ENCODE data around the gene PRDX5.
A peak's percentile ranks its signal among the peaks of the same experiment; 100 is the strongest.

PRDX5 gene

DNA sequence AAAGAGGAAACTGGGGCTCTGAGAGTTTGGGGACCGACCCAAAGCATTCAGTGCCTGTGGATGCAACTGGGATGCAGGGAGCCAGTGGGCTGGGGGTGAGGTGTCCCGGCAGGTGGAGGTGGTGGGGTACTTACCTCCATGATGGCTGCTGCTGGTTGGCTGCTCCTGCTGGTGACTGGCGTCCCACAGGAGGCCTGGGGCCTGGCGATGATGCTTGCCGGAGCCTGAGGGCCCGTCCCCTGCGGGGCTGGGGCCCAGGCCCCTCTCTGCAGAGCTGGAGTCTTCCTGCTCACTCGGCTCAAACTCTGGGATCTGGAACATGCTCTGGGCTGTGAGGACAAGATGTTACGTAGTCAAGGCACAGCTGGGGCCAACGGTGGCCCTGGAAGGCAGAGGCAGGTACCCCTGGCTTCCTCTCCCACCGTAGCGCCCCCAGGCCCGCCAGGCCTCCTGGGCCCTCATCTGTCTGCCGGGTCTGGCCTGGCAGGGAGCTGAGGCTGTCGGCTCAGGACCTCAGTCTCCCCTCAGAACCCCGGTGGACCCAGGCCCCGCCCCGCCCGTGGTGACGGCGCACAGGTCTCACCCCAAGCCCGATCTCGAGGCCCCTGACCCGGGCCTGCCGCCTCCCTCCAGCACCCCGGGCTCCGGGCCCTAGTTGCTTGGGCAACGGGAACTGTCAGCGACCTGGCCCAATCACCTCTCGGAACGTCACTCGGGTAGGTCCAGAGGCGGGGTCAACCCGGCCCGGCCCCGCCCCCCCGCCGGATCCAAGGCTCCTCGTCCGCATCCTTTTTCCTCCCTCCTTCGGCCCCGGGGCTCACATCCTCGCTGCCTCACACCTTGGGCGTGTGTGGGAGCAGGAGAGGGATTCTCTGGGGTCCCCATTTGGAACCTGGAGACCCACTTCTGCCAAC, 33.6 kb upstream of the PRDX5 start, which contains the start of gene BAD (continued):
- TF ChIP-seq, protein P1, sequence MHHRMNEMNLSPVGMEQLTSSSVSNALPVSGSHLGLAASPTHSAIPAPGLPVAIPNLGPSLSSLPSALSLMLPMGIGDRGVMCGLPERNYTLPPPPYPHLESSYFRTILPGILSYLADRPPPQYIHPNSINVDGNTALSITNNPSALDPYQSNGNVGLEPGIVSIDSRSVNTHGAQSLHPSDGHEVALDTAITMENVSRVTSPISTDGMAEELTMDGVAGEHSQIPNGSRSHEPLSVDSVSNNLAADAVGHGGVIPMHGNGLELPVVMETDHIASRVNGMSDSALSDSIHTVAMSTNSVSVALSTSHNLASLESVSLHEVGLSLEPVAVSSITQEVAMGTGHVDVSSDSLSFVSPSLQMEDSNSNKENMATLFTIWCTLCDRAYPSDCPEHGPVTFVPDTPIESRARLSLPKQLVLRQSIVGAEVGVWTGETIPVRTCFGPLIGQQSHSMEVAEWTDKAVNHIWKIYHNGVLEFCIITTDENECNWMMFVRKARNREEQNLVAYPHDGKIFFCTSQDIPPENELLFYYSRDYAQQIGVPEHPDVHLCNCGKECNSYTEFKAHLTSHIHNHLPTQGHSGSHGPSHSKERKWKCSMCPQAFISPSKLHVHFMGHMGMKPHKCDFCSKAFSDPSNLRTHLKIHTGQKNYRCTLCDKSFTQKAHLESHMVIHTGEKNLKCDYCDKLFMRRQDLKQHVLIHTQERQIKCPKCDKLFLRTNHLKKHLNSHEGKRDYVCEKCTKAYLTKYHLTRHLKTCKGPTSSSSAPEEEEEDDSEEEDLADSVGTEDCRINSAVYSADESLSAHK (tag by site-specific recombination; IDR thresholded peaks at IDR 0.05), result no peak
- TF ChIP-seq ZSCAN30 (tag by site-specific recombination; IDR thresholded peaks at IDR 0.05) (0 out of 2 replicates have a peak, but pooled peaks have one; percentile 13), ZNF2 (tag by site-specific recombination; IDR thresholded peaks at IDR 0.05) (no peak), ZNF426 (tag by site-specific recombination; IDR thresholded peaks at IDR 0.05) (no peak), ZNF248 (tag by site-specific recombination; IDR thresholded peaks at IDR 0.05) (no peak), ZNF239 (tag by site-specific recombination; IDR thresholded peaks at IDR 0.05) (no peak), ZNF76 (tag by site-specific recombination; IDR thresholded peaks at IDR 0.05; ENCODE audit: borderline replicate concordance, low read depth) (no peak), ZNF777 (tag by site-specific recombination; IDR thresholded peaks at IDR 0.05; ENCODE audit: borderline replicate concordance) (no peak), ZNF302 (tag by site-specific recombination; IDR thresholded peaks at IDR 0.05; ENCODE audit: low read depth) (no peak), ZNF404 (tag by site-specific recombination; IDR thresholded peaks at IDR 0.05) (no peak), ZNF776 (tag by site-specific recombination; IDR thresholded peaks at IDR 0.05; ENCODE audit: borderline replicate concordance) (no peak), ZNF175 (tag by site-specific recombination; IDR thresholded peaks at IDR 0.05) (no peak), ZNF747 (tag by site-specific recombination; IDR thresholded peaks at IDR 0.05) (no peak), ZNF202 (tag by site-specific recombination; IDR thresholded peaks at IDR 0.05; ENCODE audit: borderline replicate concordance) (no peak), KLF1 (tag by site-specific recombination; IDR thresholded peaks at IDR 0.05) (0 out of 2 replicates have a peak, but pooled peaks have one; percentile 14), ZNF585B (tag by site-specific recombination; IDR thresholded peaks at IDR 0.05) (no peak), ZNF501 (tag by site-specific recombination; IDR thresholded peaks at IDR 0.05) (no peak), ZNF391 (tag by site-specific recombination; IDR thresholded peaks at IDR 0.05; ENCODE audit: borderline replicate concordance, low read depth) (no peak), ZNF600 (tag by site-specific recombination; IDR thresholded peaks at IDR 0.05) (peak; percentile 55; the same call in 1 of the 2 replicates), GFI1B (tag by site-specific recombination; IDR thresholded peaks at IDR 0.05) (no peak), ZIC2 (tag by site-specific recombination; IDR thresholded peaks at IDR 0.05) (peak; percentile 34; the same call in 1 of the 2 replicates), ZNF610 (tag by site-specific recombination; IDR thresholded peaks at IDR 0.05; ENCODE audit: borderline replicate concordance) (no peak), KLF8 (tag by site-specific recombination; IDR thresholded peaks at IDR 0.05) (no peak; the same call in 1 of the 2 replicates), ZNF677 (tag by site-specific recombination; IDR thresholded peaks at IDR 0.05) (no peak), ZNF830 (tag by site-specific recombination; IDR thresholded peaks at IDR 0.05; ENCODE audit: low read depth) (no peak), ZNF324 (tag by site-specific recombination; IDR thresholded peaks at IDR 0.05) (no peak)
- TF ChIP-seq, protein P2, sequence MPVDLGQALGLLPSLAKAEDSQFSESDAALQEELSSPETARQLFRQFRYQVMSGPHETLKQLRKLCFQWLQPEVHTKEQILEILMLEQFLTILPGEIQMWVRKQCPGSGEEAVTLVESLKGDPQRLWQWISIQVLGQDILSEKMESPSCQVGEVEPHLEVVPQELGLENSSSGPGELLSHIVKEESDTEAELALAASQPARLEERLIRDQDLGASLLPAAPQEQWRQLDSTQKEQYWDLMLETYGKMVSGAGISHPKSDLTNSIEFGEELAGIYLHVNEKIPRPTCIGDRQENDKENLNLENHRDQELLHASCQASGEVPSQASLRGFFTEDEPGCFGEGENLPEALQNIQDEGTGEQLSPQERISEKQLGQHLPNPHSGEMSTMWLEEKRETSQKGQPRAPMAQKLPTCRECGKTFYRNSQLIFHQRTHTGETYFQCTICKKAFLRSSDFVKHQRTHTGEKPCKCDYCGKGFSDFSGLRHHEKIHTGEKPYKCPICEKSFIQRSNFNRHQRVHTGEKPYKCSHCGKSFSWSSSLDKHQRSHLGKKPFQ (tag by site-specific recombination; IDR thresholded peaks at IDR 0.05), result no peak
- TF ChIP-seq, protein P3, sequence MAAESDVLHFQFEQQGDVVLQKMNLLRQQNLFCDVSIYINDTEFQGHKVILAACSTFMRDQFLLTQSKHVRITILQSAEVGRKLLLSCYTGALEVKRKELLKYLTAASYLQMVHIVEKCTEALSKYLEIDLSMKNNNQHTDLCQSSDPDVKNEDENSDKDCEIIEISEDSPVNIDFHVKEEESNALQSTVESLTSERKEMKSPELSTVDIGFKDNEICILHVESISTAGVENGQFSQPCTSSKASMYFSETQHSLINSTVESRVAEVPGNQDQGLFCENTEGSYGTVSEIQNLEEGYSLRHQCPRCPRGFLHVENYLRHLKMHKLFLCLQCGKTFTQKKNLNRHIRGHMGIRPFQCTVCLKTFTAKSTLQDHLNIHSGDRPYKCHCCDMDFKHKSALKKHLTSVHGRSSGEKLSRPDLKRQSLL (tag by site-specific recombination; IDR thresholded peaks at IDR 0.05), result no peak
- TF ChIP-seq, protein P4, sequence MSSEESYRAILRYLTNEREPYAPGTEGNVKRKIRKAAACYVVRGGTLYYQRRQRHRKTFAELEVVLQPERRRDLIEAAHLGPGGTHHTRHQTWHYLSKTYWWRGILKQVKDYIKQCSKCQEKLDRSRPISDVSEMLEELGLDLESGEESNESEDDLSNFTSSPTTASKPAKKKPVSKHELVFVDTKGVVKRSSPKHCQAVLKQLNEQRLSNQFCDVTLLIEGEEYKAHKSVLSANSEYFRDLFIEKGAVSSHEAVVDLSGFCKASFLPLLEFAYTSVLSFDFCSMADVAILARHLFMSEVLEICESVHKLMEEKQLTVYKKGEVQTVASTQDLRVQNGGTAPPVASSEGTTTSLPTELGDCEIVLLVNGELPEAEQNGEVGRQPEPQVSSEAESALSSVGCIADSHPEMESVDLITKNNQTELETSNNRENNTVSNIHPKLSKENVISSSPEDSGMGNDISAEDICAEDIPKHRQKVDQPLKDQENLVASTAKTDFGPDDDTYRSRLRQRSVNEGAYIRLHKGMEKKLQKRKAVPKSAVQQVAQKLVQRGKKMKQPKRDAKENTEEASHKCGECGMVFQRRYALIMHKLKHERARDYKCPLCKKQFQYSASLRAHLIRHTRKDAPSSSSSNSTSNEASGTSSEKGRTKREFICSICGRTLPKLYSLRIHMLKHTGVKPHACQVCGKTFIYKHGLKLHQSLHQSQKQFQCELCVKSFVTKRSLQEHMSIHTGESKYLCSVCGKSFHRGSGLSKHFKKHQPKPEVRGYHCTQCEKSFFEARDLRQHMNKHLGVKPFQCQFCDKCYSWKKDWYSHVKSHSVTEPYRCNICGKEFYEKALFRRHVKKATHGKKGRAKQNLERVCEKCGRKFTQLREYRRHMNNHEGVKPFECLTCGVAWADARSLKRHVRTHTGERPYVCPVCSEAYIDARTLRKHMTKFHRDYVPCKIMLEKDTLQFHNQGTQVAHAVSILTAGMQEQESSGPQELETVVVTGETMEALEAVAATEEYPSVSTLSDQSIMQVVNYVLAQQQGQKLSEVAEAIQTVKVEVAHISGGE (tag by site-specific recombination; conservative IDR thresholded peaks at IDR 0.05; ENCODE audit: low read depth), result peak; percentile 90
- TF ChIP-seq, protein P5, sequence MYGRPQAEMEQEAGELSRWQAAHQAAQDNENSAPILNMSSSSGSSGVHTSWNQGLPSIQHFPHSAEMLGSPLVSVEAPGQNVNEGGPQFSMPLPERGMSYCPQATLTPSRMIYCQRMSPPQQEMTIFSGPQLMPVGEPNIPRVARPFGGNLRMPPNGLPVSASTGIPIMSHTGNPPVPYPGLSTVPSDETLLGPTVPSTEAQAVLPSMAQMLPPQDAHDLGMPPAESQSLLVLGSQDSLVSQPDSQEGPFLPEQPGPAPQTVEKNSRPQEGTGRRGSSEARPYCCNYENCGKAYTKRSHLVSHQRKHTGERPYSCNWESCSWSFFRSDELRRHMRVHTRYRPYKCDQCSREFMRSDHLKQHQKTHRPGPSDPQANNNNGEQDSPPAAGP (tag by site-specific recombination; IDR thresholded peaks at IDR 0.05), result no peak

Measured in HEK293 (cell line).